HCT116 (cell line): ENCODE data around the gene YBEY. TPM values are rescaled to one million over a fixed set of nuclear protein-coding genes. Genes with fewer than 3 reads are reported as not detected.

ENCODE experiments used
- ATAC-seq: fragments of 200-7000 bp; cut with Tn5 transposase; 2 replicates; pipeline ENCODE4 v1.9.1; 2020; ENCODE audit warnings: mild to moderate bottlenecking, moderate library complexity
- BruUV-seq: library from RNA; stranded (reverse); fragments of 400-500 nt; replicated peaks from 2 replicates; lab custom pipeline; 2021; lab: Mats Ljungman, UMichigan
- CTCF ChIA-PET: fragments of 300-600 bp; sonication (Branson Sonifier 250); formaldehyde crosslinking; loops from one replicate; lab custom pipeline; 2021; ENCODE audit warnings: antibody characterized with exemption; lab: Charles Lee
- POLR2A ChIA-PET: fragments of 300-600, 350-600 bp; sonication (Branson Sonifier 250); formaldehyde crosslinking; loops from one replicate; lab custom pipeline; 2021; ENCODE audit warnings: antibody characterized with exemption; lab: Charles Lee
- RAD21 ChIA-PET, 2 experiments: fragments of 300-600 bp; sonication (Branson Sonifier 250); formaldehyde crosslinking; loops; one replicate each; lab custom pipeline; 2023; ENCODE audit warnings: low total read pairs in 2 of 2; ENCODE audit not compliant: uncharacterized antibody in 2 of 2, unreplicated experiment in 2 of 2, low non-redundant PET in 1 of 2; lab: Charles Lee
- DNase-seq: peaks from one replicate; pipeline ENCODE4 v3.0.0-alpha.2; 2010; ENCODE audit warnings: low read depth, low spot score
- H2AFZ ChIP-seq: fragments of 200-600 bp; shearing (Covaris generic), sonication (generic); 2 replicates; pipeline ENCODE4 v1.6.1; 2017; ENCODE audit warnings: low read depth, mixed run types, mixed read lengths, antibody characterized with exemption, low read length; ENCODE audit not compliant: poor library complexity, severe bottlenecking
- H3K27ac ChIP-seq: 2 replicates; pipeline ENCODE4 v1.5.1; 2012; ENCODE audit warnings: low read depth, low read length
- H3K27me3 ChIP-seq: fragments of 200-600 bp; sonication (generic); 2 replicates; pipeline ENCODE4 v1.6.1; 2016; ENCODE audit warnings: mixed run types, low read length, mixed read lengths; ENCODE audit not compliant: insufficient read depth
- H3K36me3 ChIP-seq, 2 experiments: fragments of 200-500 bp in 1 of 2; fragments of 200-600 bp in 1 of 2; sonication (Bioruptor generic) in 1 of 2; sonication (generic) in 1 of 2; 2 replicates each; pipeline versions ENCODE4 v1.5.1 to v1.6.1; 2014 to 2016; ENCODE audit warnings: low read length in 2 of 2, inconsistent platforms in 1 of 2, mixed read lengths in 1 of 2, mixed run types in 1 of 2; ENCODE audit not compliant: insufficient read depth in 2 of 2, control insufficient read depth in 1 of 2
- H3K4me1 ChIP-seq, 2 experiments: fragments of 200-600 bp in 1 of 2; sonication (generic) in 1 of 2; 2 replicates each; pipeline versions ENCODE4 v1.5.1 to v1.6.1; 2012 to 2017; ENCODE audit warnings: low read length in 2 of 2, inconsistent platforms in 1 of 2, mild to moderate bottlenecking in 1 of 2, mixed read lengths in 1 of 2, mixed run types in 1 of 2, moderate library complexity in 1 of 2; ENCODE audit not compliant: insufficient read depth in 2 of 2, control insufficient read depth in 1 of 2
- H3K4me2 ChIP-seq: fragments of 200-600 bp; sonication (generic); 2 replicates; pipeline ENCODE4 v1.6.1; 2017; ENCODE audit warnings: mixed run types, low read length, mixed read lengths
- H3K4me3 ChIP-seq, 2 experiments: fragments of 200-600 bp in 1 of 2; sonication (generic) in 1 of 2; replicated peaks in 1 of 2; 2 replicates each; pipeline ENCODE4 v1.5.1; 2011 to 2016; ENCODE audit warnings: low read length in 2 of 2, control low read depth in 1 of 2, low read depth in 1 of 2, mild to moderate bottlenecking in 1 of 2, mixed read lengths in 1 of 2, mixed run types in 1 of 2
- H3K79me2 ChIP-seq: fragments of 200-600 bp; sonication (generic); 2 replicates; pipeline ENCODE4 v1.6.1; 2017; ENCODE audit warnings: mild to moderate bottlenecking, mixed run types, low read length, moderate library complexity, mixed read lengths; ENCODE audit not compliant: insufficient read depth
- H3K9ac ChIP-seq: fragments of 200-600 bp; sonication (generic); 2 replicates; pipeline ENCODE4 v1.6.1; 2016; ENCODE audit warnings: low read length, mixed read lengths
- H3K9me2 ChIP-seq: fragments of 200-600 bp; sonication (generic), shearing (Covaris generic); 2 replicates; pipeline ENCODE4 v1.6.1; 2017; ENCODE audit warnings: mixed run types, mild to moderate bottlenecking, moderate library complexity; ENCODE audit not compliant: insufficient read depth
- H3K9me3 ChIP-seq, 2 experiments: fragments of 200-500 bp in 1 of 2; fragments of 200-600 bp in 1 of 2; sonication (Bioruptor generic) in 1 of 2; sonication (generic) in 1 of 2; 2 replicates each; pipeline ENCODE4 v1.6.1; 2014 to 2017; ENCODE audit warnings: low read length in 2 of 2, mixed read lengths in 2 of 2, inconsistent platforms in 1 of 2, low read depth in 1 of 2, mild to moderate bottlenecking in 1 of 2, mixed run types in 1 of 2, moderate library complexity in 1 of 2; ENCODE audit not compliant: control insufficient read depth in 1 of 2, insufficient read depth in 1 of 2
- H4K20me1 ChIP-seq: fragments of 200-600 bp; sonication (generic), shearing (Covaris generic); 2 replicates; pipeline ENCODE4 v1.6.1; 2017; ENCODE audit warnings: mixed run types, mild to moderate bottlenecking, moderate library complexity; ENCODE audit not compliant: insufficient read depth
- ATF3 ChIP-seq: IDR thresholded peaks from 2 replicates; pipeline ENCODE4 v1.6.1; 2012
- CTCF ChIP-seq, 3 experiments: fragments of 200-600 bp in 1 of 3; sonication (generic) in 1 of 3; IDR thresholded peaks in 2 of 3; conservative IDR thresholded peaks in 1 of 3; 2 replicates each; pipeline ENCODE4 v1.5.1; 2012 to 2017; ENCODE audit warnings: low read depth in 2 of 3, low read length in 2 of 3, antibody characterized with exemption in 1 of 3, borderline replicate concordance in 1 of 3, control low read depth in 1 of 3, mild to moderate bottlenecking in 1 of 3, mixed read lengths in 1 of 3, mixed run types in 1 of 3, moderate library complexity in 1 of 3; ENCODE audit not compliant: insufficient read depth in 1 of 3
- EGR1 ChIP-seq: IDR thresholded peaks from 2 replicates; pipeline ENCODE4 v1.6.1; 2012; ENCODE audit warnings: low read depth
- ELF1 ChIP-seq: IDR thresholded peaks from 2 replicates; pipeline ENCODE4 v1.6.1; 2012; ENCODE audit warnings: low read depth, borderline replicate concordance
- EZH2phosphoT487 ChIP-seq: fragments of 200-600 bp; IDR thresholded peaks from 2 replicates; pipeline ENCODE4 v1.6.1; 2018; ENCODE audit warnings: antibody characterized with exemption, borderline replicate concordance
- FOSL1 ChIP-seq: IDR thresholded peaks from 2 replicates; pipeline ENCODE4 v1.6.1; 2012; ENCODE audit warnings: low read depth
- JUND ChIP-seq: IDR thresholded peaks from 2 replicates; pipeline ENCODE4 v1.6.1; 2012
- ZFX ChIP-seq: fragments of 450-650 bp; IDR thresholded peaks from 2 replicates; pipeline ENCODE4 v1.6.1; 2017
- intact Hi-C: fragments of 100-400 bp; cut with micrococcal nuclease; formaldehyde crosslinking; loops from 2 replicates; pipeline ENCODE4 v1.10.0; 2022
- total RNA-seq: library from RNA; stranded (reverse); gene quantifications from one replicate; pipeline ENCODE4 v1.2.1, GENCODE V29; 2021; ENCODE audit not compliant: unreplicated experiment

YBEY gene
- total RNA-seq, 1 experiment from 2014 or later, result 31.5 TPM

- H3K9me2 ChIP-seq, result no peaks in the 10 kb centered on the region
- H2AFZ ChIP-seq, result no peak overlapping the region
- ChIA-PET RAD21 (no interaction called here), CTCF (no interaction called here), POLR2A (no interaction called here)
- TF ChIP-seq EGR1 (no peak), FOSL1 (no peak), CTCF (IDR thresholded peaks at IDR 0.05 in 2 of 3, conservative IDR thresholded peaks at IDR 0.05 in 1 of 3; ENCODE audit: borderline replicate concordance in 1 of 3, insufficient read depth in 1 of 3, low read depth in 2 of 3, low read length in 2 of 3) (no peak), JUND (no peak), ELF1 (no peak)
- H3K9ac ChIP-seq, result peak overlapping the region; percentile 98
- H4K20me1 ChIP-seq, result no peaks in the 10 kb centered on the region
- peak overlapping the region; percentile 89 to 93 for H3K4me3 ChIP-seq
- peak overlapping the region; percentile 96 for H3K27ac ChIP-seq
- intact Hi-C loops, result loop anchor here (2.0 to 10.0 kb wide), 2 partner anchors 36 to 348 kb away; partner anchors contain the start of gene YBEY
- DNase-seq (no peak), ATAC-seq (no peak)
- no peaks in the 10 kb centered on the region for H3K36me3 ChIP-seq
- no peaks in the 10 kb centered on the region for H3K9me3 ChIP-seq
- peak overlapping the region; percentile 74 for H3K4me2 ChIP-seq
- peaks cover 25 to 40% of the 10 kb centered on the region in 2 experiments for H3K4me1 ChIP-seq
- H3K27me3 ChIP-seq, result no peaks in the 10 kb centered on the region
- BruUV-seq, result no TSS peak
- peaks cover 43% of the 10 kb centered on the region for H3K79me2 ChIP-seq
Observed at GRCh38 chr21:46322351-46323226, 36.4 kb downstream of the YBEY start.

GRCh38 chr21:46323227-46323709, 37.1 kb downstream of the YBEY start:
- CTCF ChIA-PET, result no interaction called here
- BruUV-seq, result TSS peak; percentile 67
- Histone ChIP-seq H3K4me1 (peaks cover 22 to 34% of the 10 kb centered on the region in 2 experiments), H3K27ac (peak overlapping the region; percentile 96), H4K20me1 (no peaks in the 10 kb centered on the region), H3K9me2 (no peaks in the 10 kb centered on the region), H2AFZ (no peak overlapping the region), H3K36me3 (peaks cover 0 to 4% of the 10 kb centered on the region in 2 experiments; a peak in 2 of 4 replicates), H3K79me2 (peaks cover 50% of the 10 kb centered on the region), H3K9ac (peak overlapping the region; percentile 98), H3K4me2 (peak overlapping the region; percentile 74), H3K4me3 (peak overlapping the region; percentile 89 to 93), H3K27me3 (no peaks in the 10 kb centered on the region), H3K9me3 (no peaks in the 10 kb centered on the region)
- RAD21 ChIA-PET, result no interaction called here
- TF ChIP-seq EZH2phosphoT487 (no peak), ZFX (peak; percentile 95), ATF3 (no peak)
- POLR2A ChIA-PET, result no interaction called here
- ATAC-seq (no peak), DNase-seq (no peak)
- intact Hi-C loops, result loop anchor here (2.0 to 10.0 kb wide), 2 partner anchors 36 to 348 kb away; partner anchors contain the start of gene YBEY
